ENCODE data around the gene DNAH7.

GRCh38 chr2:195850764-195851163 lies 217.9 kb downstream of the DNAH7 start:
- TF ChIP-seq CTCF (IDR thresholded peaks at IDR 0.05) (no peak), POLR2A (IDR thresholded peaks at IDR 0.05) (no peak)
